HK-2 (cell line): Measurements from ENCODE around the gene LGALS9.
"Not testable (repeated sequence)": the region's sequence is repeated elsewhere in the genome, so short reads cannot be mapped to it uniquely, and the experiment has no call there.

Experiments used
- DNase-seq: peaks from one replicate; pipeline ENCODE4 v3.0.0-alpha.2; 2018; ENCODE audit not compliant: unreplicated experiment

LGALS9 gene

GRCh38 chr17:27629260-27629659, 1.7 kb upstream of the LGALS9 start:
- not testable (repeated sequence) for DNase-seq

GRCh38 chr17:27631411-27631760, 398 bp downstream of the LGALS9 start:
- DNase-seq, result no peak

GRCh38 chr17:27631897-27632725, 1.1 kb downstream of the LGALS9 start:
- DNase-seq, result no peak

- DNase-seq, result not testable (repeated sequence)
Observed at GRCh38 chr17:27632766-27633165, 1.8 kb downstream of the LGALS9 start.

GRCh38 chr17:27633312-27634025, 2.5 kb downstream of the LGALS9 start:
- no peak for DNase-seq

- DNase-seq, result no peak
Observed at GRCh38 chr17:27634026-27634335, 3.0 kb downstream of the LGALS9 start.

GRCh38 chr17:27634776-27635175, 3.8 kb downstream of the LGALS9 start:
- DNase-seq, result no peak

GRCh38 chr17:27635275-27635823, 4.4 kb downstream of the LGALS9 start:
- DNase-seq, result no peak

GRCh38 chr17:27636005-27636520, 5.1 kb downstream of the LGALS9 start:
- not testable (repeated sequence) for DNase-seq

GRCh38 chr17:27637818-27638217, 6.8 kb downstream of the LGALS9 start:
- DNase-seq, result not testable (repeated sequence)

GRCh38 chr17:27638415-27638914, 7.5 kb downstream of the LGALS9 start:
- not testable (repeated sequence) for DNase-seq

GRCh38 chr17:27640790-27641189, 9.8 kb downstream of the LGALS9 start:
- no peak for DNase-seq

GRCh38 chr17:27644586-27644985, 13.6 kb downstream of the LGALS9 start:
- no peak for DNase-seq

GRCh38 chr17:27645621-27646020, 14.6 kb downstream of the LGALS9 start:
- not testable (repeated sequence) for DNase-seq

GRCh38 chr17:27646232-27646631, 15.2 kb downstream of the LGALS9 start:
- no peak for DNase-seq

GRCh38 chr17:27647765-27648164, 16.8 kb downstream of the LGALS9 start:
- DNase-seq, result no peak

- not testable (repeated sequence) for DNase-seq
Observed at GRCh38 chr17:27649111-27649571, 18.2 kb downstream of the LGALS9 start.

GRCh38 chr17:27649929-27650328, 18.9 kb downstream of the LGALS9 start:
- no peak for DNase-seq

- no peak for DNase-seq
Observed at GRCh38 chr17:27650836-27651235, 19.8 kb downstream of the LGALS9 start.

- DNase-seq, result peak; percentile 36
Observed at GRCh38 chr17:27651411-27652345, 20.7 kb downstream of the LGALS9 start.

- DNase-seq, result not testable (repeated sequence)
Observed at GRCh38 chr17:27653449-27653971, 22.5 kb downstream of the LGALS9 start.
